PC-3 (cell line): ENCODE data around the gene TUBB. TPM values are rescaled to one million over a fixed set of nuclear protein-coding genes. Genes with fewer than 3 reads are reported as not detected.

Source experiments
- ATAC-seq: fragments of 200-7000 bp; cut with Tn5 transposase; 2 replicates; pipeline ENCODE4 v1.9.1; 2020; ENCODE audit warnings: mild to moderate bottlenecking, moderate library complexity
- BruUV-seq: library from RNA; stranded (reverse); fragments of 400-500 nt; replicated peaks from 2 replicates; lab custom pipeline; 2021; lab: Mats Ljungman, UMichigan
- CTCF ChIA-PET: fragments of 300-600 bp; sonication (Branson Sonifier 250); formaldehyde crosslinking; loops from one replicate; lab custom pipeline; 2022; ENCODE audit warnings: antibody characterized with exemption; lab: Charles Lee
- POLR2A ChIA-PET: fragments of 300-600 bp; sonication (Branson Sonifier 250); formaldehyde crosslinking; loops from one replicate; lab custom pipeline; 2022; ENCODE audit warnings: antibody characterized with exemption; ENCODE audit not compliant: unreplicated experiment; lab: Charles Lee
- DNase-seq: peaks from one replicate; pipeline ENCODE4 v3.0.0-alpha.2; 2015
- H2AFZ ChIP-seq: fragments of 300-600 bp; sonication (generic); 2 replicates; pipeline ENCODE4 v1.6.0; 2016; ENCODE audit warnings: antibody characterized with exemption, low read length
- H3F3A ChIP-seq: fragments of 300-600 bp; sonication (generic); one replicate; pipeline ENCODE4 v1.6.0; 2017; ENCODE audit warnings: antibody characterized with exemption, low read length, control low read depth, mild to moderate bottlenecking; ENCODE audit not compliant: unreplicated experiment
- H3K27ac ChIP-seq: fragments of 300-600 bp; sonication (generic); 2 replicates; pipeline ENCODE4 v1.5.1; 2016; ENCODE audit warnings: mild to moderate bottlenecking, low read length
- H3K27me3 ChIP-seq: fragments of 300-600 bp; sonication (generic); 2 replicates; pipeline ENCODE4 v1.6.1; 2016; ENCODE audit warnings: low read length, mixed read lengths
- H3K36me3 ChIP-seq: fragments of 300-600 bp; sonication (generic); 2 replicates; pipeline ENCODE4 v1.6.1; 2016; ENCODE audit warnings: low read depth, mixed run types, low read length, mixed read lengths
- H3K4me1 ChIP-seq: fragments of 300-600 bp; sonication (generic); 2 replicates; pipeline ENCODE4 v1.5.1; 2016; ENCODE audit warnings: low read length; ENCODE audit not compliant: insufficient read depth
- H3K4me2 ChIP-seq: fragments of 300-600 bp; sonication (generic); 2 replicates; pipeline ENCODE4 v1.6.0; 2016; ENCODE audit warnings: low read length
- H3K4me3 ChIP-seq: fragments of 300-600 bp; sonication (generic); 2 replicates; pipeline ENCODE4 v1.5.1; 2016; ENCODE audit warnings: mild to moderate bottlenecking, low read length, mixed read lengths
- H3K79me2 ChIP-seq: fragments of 300-600 bp; sonication (generic); 2 replicates; pipeline ENCODE4 v1.6.1; 2017; ENCODE audit warnings: low read length, mixed read lengths
- H3K9ac ChIP-seq: fragments of 300-600 bp; sonication (generic); 2 replicates; pipeline ENCODE4 v1.6.0; 2016; ENCODE audit warnings: mild to moderate bottlenecking, low read length
- H3K9me2 ChIP-seq: fragments of 300-600 bp; sonication (generic); replicated peaks from 2 replicates; pipeline ENCODE4 v1.6.1; 2016; ENCODE audit warnings: mixed run types, low read length, mixed read lengths
- H3K9me3 ChIP-seq: fragments of 300-600 bp; sonication (generic); 2 replicates; pipeline ENCODE4 v1.6.1; 2016; ENCODE audit warnings: low read length, mixed read lengths
- H4K20me1 ChIP-seq: fragments of 300-600 bp; sonication (generic); 2 replicates; pipeline ENCODE4 v1.6.1; 2016; ENCODE audit warnings: low read length, mixed read lengths
- EZH2 ChIP-seq: fragments of 300-600 bp; sonication (generic); IDR thresholded peaks from one replicate; pipeline ENCODE4 v1.6.1; 2017; ENCODE audit warnings: antibody characterized with exemption, mild to moderate bottlenecking, low read length; ENCODE audit not compliant: unreplicated experiment
- EZH2phosphoT487 ChIP-seq: fragments of 300-600 bp; sonication (generic); IDR thresholded peaks from 2 replicates; pipeline ENCODE4 v1.6.1; 2018; ENCODE audit warnings: mild to moderate bottlenecking, antibody characterized with exemption, low read length, borderline replicate concordance
- intact Hi-C: fragments of 100-400 bp; cut with micrococcal nuclease; formaldehyde crosslinking; loops from 2 replicates; pipeline ENCODE4 v1.9.0; 2023
- total RNA-seq: library from RNA; depleted of rRNA; stranded (reverse); fragments of >200 nt; gene quantifications from 2 replicates; pipeline ENCODE4 v1.2.3, GENCODE V29; 2014
- TF ChIP-seq, protein P1 (sequence below): fragments of 300-600 bp; sonication (generic); conservative IDR thresholded peaks from 2 replicates; pipeline ENCODE4 v1.5.1; 2017; ENCODE audit warnings: antibody characterized with exemption, low read depth, mild to moderate bottlenecking, low read length

Gene TUBB
- total RNA-seq, 1 experiment from 2014 or later: 1,398 TPM

DNA sequence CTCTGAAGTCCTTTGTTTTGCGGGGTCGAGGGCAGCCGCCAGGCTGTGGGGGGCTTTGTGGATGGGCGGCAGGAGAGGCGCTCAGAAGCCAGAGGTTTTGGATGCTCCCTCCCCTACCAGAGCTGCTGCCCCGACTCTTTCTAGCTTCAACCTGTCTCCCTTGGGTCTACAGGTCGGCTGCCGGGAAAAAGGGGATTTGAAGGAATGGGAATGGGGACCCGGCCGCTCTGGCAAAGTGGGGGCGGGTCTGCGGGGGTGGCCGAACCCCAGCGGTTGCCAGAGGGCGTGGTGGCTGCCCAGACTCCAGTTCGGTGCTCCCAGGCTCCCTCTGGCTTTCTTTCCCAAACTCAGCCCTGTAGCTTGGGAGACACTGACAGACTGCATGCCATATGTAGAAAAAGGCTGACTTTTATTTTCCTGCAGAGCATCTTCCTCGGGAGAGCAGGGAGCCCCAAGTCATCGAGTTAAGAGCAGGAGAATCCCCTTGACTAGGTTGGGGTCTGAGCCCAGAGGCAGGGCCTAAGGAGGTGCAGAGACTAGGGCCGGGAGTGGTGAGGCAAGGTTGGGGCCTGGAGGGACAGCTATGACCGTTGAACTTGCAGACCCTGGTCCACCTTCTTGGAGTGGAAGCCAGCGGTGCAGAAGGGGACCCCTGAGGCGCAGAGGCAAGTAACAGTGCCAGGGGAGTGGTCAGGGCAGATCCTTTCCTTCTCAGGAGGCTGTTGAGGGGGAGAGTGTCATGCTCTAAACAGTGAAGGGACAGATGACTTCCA, 32.3 kb upstream of the TUBB start:
- H3K9ac ChIP-seq: peak overlapping the region; percentile 98
- TSS peak; percentile 73 for BruUV-seq
- H3K9me2 ChIP-seq: no peaks in the 10 kb centered on the region
- H3K4me3 ChIP-seq: peak overlapping the region; percentile 97
- intact Hi-C loops: loop anchor here (1.0 to 5.0 kb wide), 2 partner anchors 29 to 134 kb away; partner anchors contain the start of gene MDC1
- H2AFZ ChIP-seq: peak overlapping the region; percentile 86
- peaks cover 59% of the 10 kb centered on the region for H3K4me1 ChIP-seq
- no peak for TF ChIP-seq EZH2
- TF ChIP-seq, protein P1, sequence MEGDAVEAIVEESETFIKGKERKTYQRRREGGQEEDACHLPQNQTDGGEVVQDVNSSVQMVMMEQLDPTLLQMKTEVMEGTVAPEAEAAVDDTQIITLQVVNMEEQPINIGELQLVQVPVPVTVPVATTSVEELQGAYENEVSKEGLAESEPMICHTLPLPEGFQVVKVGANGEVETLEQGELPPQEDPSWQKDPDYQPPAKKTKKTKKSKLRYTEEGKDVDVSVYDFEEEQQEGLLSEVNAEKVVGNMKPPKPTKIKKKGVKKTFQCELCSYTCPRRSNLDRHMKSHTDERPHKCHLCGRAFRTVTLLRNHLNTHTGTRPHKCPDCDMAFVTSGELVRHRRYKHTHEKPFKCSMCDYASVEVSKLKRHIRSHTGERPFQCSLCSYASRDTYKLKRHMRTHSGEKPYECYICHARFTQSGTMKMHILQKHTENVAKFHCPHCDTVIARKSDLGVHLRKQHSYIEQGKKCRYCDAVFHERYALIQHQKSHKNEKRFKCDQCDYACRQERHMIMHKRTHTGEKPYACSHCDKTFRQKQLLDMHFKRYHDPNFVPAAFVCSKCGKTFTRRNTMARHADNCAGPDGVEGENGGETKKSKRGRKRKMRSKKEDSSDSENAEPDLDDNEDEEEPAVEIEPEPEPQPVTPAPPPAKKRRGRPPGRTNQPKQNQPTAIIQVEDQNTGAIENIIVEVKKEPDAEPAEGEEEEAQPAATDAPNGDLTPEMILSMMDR: peak; percentile 30; the same call in 1 of the 2 replicates
- no peaks in the 10 kb centered on the region for H3K9me3 ChIP-seq
- no peaks in the 10 kb centered on the region for H3K27me3 ChIP-seq
- ChIA-PET CTCF (interaction anchor here (1.6 kb wide), 1 partner anchor 30 kb away, joined by 4 read pairs; the partner anchor contains the start of gene MDC1), POLR2A (interaction anchor here (0.6 to 1.1 kb wide), 3 partner anchors 29 to 75 kb away, joined by 3 to 7 read pairs (median 4); partner anchors contain the start of gene MDC1)
- H4K20me1 ChIP-seq: no peaks in the 10 kb centered on the region
- no peaks in the 10 kb centered on the region for H3K36me3 ChIP-seq
- H3K79me2 ChIP-seq: peaks cover 68% of the 10 kb centered on the region
- ATAC-seq (no peak), DNase-seq (peak; percentile 39)
- H3K4me2 ChIP-seq: peak overlapping the region; percentile 87
- peak overlapping the region; percentile 96 for H3K27ac ChIP-seq
- no peaks in the 10 kb centered on the region for H3F3A ChIP-seq

DNA sequence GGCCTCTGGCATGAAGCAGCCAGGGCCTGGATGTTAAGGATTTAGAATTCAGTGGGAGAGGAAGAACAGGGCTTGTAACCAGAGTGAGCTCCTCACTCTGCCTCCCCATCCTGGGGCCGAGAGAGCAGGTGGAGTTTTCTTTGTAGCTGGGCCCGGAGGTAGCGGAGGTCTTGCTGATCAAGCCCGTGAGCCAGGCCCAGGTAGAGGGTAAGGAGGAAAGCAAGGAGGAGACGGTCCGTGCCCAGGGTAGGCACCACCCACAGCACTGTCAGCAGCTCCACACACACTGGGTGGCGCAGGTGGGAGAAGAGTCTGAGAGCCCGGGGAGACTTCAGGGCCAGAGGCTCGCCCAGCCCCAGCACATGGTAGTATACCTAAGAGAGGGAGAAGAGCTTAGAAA, 31.6 kb upstream of the TUBB start:
- Histone ChIP-seq H3K4me3 (peak overlapping the region; percentile 97), H3F3A (no peaks in the 10 kb centered on the region), H3K9me2 (no peaks in the 10 kb centered on the region), H3K36me3 (no peaks in the 10 kb centered on the region), H3K9me3 (no peaks in the 10 kb centered on the region), H3K9ac (peak overlapping the region; percentile 98), H3K27ac (peak overlapping the region; percentile 96), H3K4me1 (peaks cover 52% of the 10 kb centered on the region), H3K79me2 (peaks cover 61% of the 10 kb centered on the region), H3K27me3 (no peaks in the 10 kb centered on the region), H2AFZ (no peak overlapping the region), H3K4me2 (peak overlapping the region; percentile 87), H4K20me1 (no peaks in the 10 kb centered on the region)
- POLR2A ChIA-PET: interaction anchor here (0.6 kb wide), 1 partner anchor 76 kb away, joined by 3 read pairs; no protein-coding TSS in a partner anchor
- DNase-seq (no peak), ATAC-seq (no peak)
- intact Hi-C loops: loop anchor here (5.0 kb wide), 1 partner anchor 134 kb away; no protein-coding TSS in a partner anchor
- TF ChIP-seq, protein P1: no peak
- TF ChIP-seq EZH2 (no peak), EZH2phosphoT487 (no peak)
- BruUV-seq: no TSS peak
- CTCF ChIA-PET: no interaction called here
